Cardiac muscle cell (in vitro differentiated cells and primary cell): ENCODE measurements around the gene KRTAP9-6. TPM values are rescaled to one million over a fixed set of nuclear protein-coding genes. Genes with fewer than 3 reads are reported as not detected.

Source experiments
- DNase-seq, 2 donors: peaks; one replicate each; pipeline versions ENCODE4 v3.0.0 to v3.0.0-alpha.2; 2010 to 2017; ENCODE audit warnings: low read depth in 1 of 2, low spot score in 1 of 2
- H3K27ac ChIP-seq: fragments of 200-600 bp; sonication (generic); 2 replicates; pipeline ENCODE4 v1.5.1; 2016
- H3K27me3 ChIP-seq: fragments of 200-600 bp; sonication (generic); 2 replicates; pipeline ENCODE4 v1.6.0; 2016; ENCODE audit warnings: control low read depth
- H3K36me3 ChIP-seq: fragments of 200-600 bp; sonication (generic); 2 replicates; pipeline ENCODE4 v1.5.1; 2016; ENCODE audit warnings: control low read depth
- H3K4me1 ChIP-seq: fragments of 200-600 bp; sonication (generic); 2 replicates; pipeline ENCODE4 v1.8.1; 2017; ENCODE audit warnings: low read depth, mild to moderate bottlenecking, mixed run types
- H3K4me3 ChIP-seq: fragments of 200-600 bp; sonication (generic); 2 replicates; pipeline ENCODE4 v1.5.1; 2016; ENCODE audit warnings: mild to moderate bottlenecking
- H3K9me3 ChIP-seq: fragments of 200-600 bp; sonication (generic); 2 replicates; pipeline ENCODE4 v1.5.1; 2017; ENCODE audit warnings: low read depth, mild to moderate bottlenecking, control low read depth
- polyA plus RNA-seq: library from polyadenylated mRNA; unstranded; fragments of >200 nt; fragmentation: Nextera tagmentation; extraction: Ambion mirVana; gene quantifications from 2 replicates; pipeline ENCODE4 v1.2.1, GENCODE V29; 2016
- total RNA-seq: library from RNA; depleted of rRNA; stranded (reverse); fragments of >200 nt; gene quantifications from 2 replicates; pipeline ENCODE4 v1.2.3, GENCODE V29; 2016
- TF ChIP-seq, protein P1 (sequence below): IDR thresholded peaks from 2 replicates; pipeline ENCODE4 v1.5.1; 2012; ENCODE audit warnings: low read depth, mild to moderate bottlenecking, low read length

KRTAP9-6 gene
- total and polyA plus RNA-seq, 2 experiments from 2014 or later, result not detected

DNA sequence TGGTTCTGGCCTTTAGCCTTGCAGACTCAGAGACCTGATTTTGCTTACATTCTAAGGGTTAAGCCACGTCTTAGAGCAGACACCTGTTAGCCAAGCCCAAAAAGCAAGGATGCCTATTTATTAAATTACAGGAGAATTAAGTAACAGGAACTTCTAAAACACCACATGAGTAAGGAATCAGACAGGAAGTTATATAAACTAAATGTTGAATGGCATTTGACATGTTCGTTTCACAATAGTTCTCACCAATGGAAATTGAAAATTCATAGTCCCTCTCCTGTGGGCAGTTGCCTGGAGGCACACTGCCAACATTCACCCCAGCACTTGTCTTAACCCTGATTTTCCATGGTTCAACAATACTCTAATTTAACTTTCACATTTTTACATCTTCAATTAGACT is 19.4 kb downstream of the KRTAP9-6 start:
- Histone ChIP-seq H3K4me1 (no peaks in the 10 kb centered on the region), H3K27ac (no peak overlapping the region), H3K4me3 (no peak overlapping the region), H3K36me3 (no peaks in the 10 kb centered on the region), H3K9me3 (no peaks in the 10 kb centered on the region), H3K27me3 (no peaks in the 10 kb centered on the region)
- no peak for DNase-seq
- TF ChIP-seq, protein P1, sequence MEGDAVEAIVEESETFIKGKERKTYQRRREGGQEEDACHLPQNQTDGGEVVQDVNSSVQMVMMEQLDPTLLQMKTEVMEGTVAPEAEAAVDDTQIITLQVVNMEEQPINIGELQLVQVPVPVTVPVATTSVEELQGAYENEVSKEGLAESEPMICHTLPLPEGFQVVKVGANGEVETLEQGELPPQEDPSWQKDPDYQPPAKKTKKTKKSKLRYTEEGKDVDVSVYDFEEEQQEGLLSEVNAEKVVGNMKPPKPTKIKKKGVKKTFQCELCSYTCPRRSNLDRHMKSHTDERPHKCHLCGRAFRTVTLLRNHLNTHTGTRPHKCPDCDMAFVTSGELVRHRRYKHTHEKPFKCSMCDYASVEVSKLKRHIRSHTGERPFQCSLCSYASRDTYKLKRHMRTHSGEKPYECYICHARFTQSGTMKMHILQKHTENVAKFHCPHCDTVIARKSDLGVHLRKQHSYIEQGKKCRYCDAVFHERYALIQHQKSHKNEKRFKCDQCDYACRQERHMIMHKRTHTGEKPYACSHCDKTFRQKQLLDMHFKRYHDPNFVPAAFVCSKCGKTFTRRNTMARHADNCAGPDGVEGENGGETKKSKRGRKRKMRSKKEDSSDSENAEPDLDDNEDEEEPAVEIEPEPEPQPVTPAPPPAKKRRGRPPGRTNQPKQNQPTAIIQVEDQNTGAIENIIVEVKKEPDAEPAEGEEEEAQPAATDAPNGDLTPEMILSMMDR, result no peak

DNA sequence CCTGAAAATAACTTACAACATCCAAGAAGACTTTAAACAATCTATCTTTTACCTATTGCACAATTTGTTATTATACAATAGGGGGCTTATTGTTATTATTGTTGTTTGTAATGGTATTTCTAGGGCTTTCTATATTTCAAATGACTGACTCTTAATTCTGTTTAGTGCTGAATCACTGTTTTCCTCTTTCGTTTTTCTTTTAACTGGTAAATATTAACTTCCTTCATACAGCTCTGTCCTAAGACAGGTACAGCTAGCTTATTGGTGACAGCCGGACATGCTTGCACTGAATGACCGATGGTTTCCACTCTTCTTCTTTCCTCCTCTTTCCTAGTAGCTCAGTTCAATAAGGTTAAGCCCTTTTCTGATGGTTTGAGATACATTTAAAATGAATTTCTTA is 21.9 kb downstream of the KRTAP9-6 start:
- no peaks in the 10 kb centered on the region for H3K9me3 ChIP-seq
- H3K27me3 ChIP-seq, result no peaks in the 10 kb centered on the region
- H3K4me1 ChIP-seq, result no peaks in the 10 kb centered on the region
- H3K36me3 ChIP-seq, result no peaks in the 10 kb centered on the region
- H3K27ac ChIP-seq, result no peak overlapping the region
- H3K4me3 ChIP-seq, result no peak overlapping the region
- TF ChIP-seq, protein P1, result no peak
- DNase-seq, result no peak

DNA sequence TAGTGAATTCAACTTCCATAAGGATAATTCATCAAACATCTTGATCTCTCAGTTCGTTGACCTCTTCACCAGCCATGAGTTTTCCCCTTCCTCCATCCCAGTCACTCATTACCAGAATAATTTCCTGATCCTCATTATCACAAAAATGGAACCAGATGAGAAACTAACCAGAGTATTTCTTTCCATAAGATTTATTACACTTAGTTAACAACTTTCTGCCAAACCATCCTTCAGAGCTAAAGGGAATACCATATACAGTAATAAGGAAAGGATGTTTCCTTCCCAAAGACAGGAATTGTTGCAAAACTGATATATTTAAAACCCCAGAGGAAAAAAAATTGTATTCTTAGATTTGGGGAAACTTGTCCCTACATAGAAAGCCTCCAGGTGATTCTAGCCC is 28.8 kb downstream of the KRTAP9-6 start:
- H3K27ac ChIP-seq, result no peak overlapping the region
- TF ChIP-seq, protein P1, result no peak
- no peak overlapping the region for H3K4me3 ChIP-seq
- H3K27me3 ChIP-seq, result no peaks in the 10 kb centered on the region
- no peaks in the 10 kb centered on the region for H3K36me3 ChIP-seq
- no peak for DNase-seq
- no peaks in the 10 kb centered on the region for H3K9me3 ChIP-seq
- H3K4me1 ChIP-seq, result no peaks in the 10 kb centered on the region

DNA sequence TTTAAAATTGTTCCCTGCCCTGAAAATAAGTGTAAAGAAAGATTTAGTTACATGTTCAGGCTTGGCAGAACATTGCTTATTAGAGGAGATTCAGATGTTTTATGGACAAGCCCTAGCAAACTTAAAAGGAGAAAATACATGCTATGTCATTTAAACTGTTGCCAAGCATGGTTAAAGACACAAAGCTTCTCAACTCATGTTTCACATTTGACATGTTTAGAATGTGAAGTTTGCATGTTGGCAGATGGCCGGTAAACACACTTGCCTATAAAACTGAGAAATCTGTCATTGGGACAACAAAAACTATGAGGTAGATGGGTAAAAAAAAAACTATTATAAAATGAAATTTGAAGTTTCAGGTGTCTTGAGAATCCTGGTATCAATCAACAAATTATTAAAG is 31.7 kb downstream of the KRTAP9-6 start:
- Histone ChIP-seq H3K27me3 (no peaks in the 10 kb centered on the region), H3K36me3 (no peaks in the 10 kb centered on the region), H3K4me3 (no peak overlapping the region), H3K4me1 (no peaks in the 10 kb centered on the region), H3K9me3 (no peaks in the 10 kb centered on the region), H3K27ac (no peak overlapping the region)
- TF ChIP-seq, protein P1, result no peak
- no peak for DNase-seq

DNA sequence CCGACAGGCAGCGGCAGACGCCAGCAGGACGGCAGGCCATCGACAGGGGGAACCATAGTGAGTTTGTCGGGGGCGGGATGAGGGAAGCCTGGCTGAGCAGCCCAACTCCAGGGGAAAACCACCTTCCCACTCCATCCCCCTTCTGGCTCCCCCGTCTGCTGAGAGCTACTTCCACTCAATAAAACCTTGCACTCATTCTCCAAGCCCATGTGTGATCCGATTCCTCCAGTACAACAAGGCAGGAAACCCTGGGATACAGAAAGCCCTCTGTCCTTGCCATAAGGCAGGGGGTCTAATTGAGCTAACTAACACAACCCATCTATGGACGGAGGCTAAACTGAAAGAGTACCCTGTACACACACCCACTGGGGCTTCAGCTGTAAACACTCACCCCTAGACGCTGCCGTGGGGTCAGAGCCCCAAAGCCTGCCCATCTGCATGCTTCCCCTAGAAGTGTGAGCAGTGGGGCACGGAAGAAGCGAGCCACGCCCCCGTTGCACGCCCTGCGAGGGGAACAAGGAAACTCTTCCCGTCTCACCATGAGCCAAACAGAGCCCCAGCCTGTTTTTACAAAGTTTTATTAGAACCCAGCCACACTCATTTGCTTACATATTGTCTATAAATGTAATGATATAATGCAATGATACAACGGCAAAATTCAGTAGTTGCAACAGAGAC is 33.4 kb downstream of the KRTAP9-6 start:
- Histone ChIP-seq H3K27ac (no peak overlapping the region), H3K27me3 (no peaks in the 10 kb centered on the region), H3K9me3 (no peaks in the 10 kb centered on the region), H3K4me3 (no peak overlapping the region), H3K36me3 (no peaks in the 10 kb centered on the region), H3K4me1 (no peaks in the 10 kb centered on the region)
- DNase-seq, result no peak
- TF ChIP-seq, protein P1, result no peak
